Measurements from ENCODE around the gene ZBTB44.
"Not testable (repeated sequence)": the region's sequence is repeated elsewhere in the genome, so short reads cannot be mapped to it uniquely, and the experiment has no call there.

ZBTB44 gene

DNA sequence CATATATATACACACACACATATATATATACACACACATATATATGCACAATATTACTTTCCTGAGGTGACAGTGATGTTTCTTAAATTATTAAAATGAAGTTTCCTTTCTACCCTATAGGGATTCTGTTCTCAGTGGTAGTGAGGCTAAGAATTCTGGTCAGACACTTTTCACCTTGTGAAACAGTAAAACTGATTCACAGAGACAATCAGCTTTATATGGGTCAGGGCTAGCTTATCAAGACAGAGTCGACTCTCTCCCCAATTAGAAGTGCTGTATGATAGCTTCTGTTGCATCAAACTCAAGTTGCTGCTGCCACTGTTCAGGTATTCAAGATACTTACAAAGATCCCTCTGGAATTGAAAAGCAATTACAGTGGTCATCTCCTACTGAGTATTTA lies 68.4 kb downstream of the ZBTB44 start:
- ATAC-seq: no peak
- H3K4me1 Mint-ChIP-seq: peaks cover 62% of the 10 kb centered on the region
- DNase-seq: no peak
- no peaks in the 10 kb centered on the region for H3K27me3 Mint-ChIP-seq
- no peak overlapping the region for H3K27ac Mint-ChIP-seq
- no peak overlapping the region for H3K4me3 Mint-ChIP-seq
- peaks cover 0 to 7% of the 10 kb centered on the region in 2 donors for H3K9me3 Mint-ChIP-seq

- not testable (repeated sequence) for H3K9me3 Mint-ChIP-seq, ATAC-seq, H3K27me3 Mint-ChIP-seq, H3K4me3 Mint-ChIP-seq, DNase-seq, H3K27ac Mint-ChIP-seq
- H3K4me1 Mint-ChIP-seq: peaks cover 53% of the 10 kb centered on the region
These were observed 69.3 kb downstream of the ZBTB44 start for GRCh38 chr11:130245375-130245774.

DNA sequence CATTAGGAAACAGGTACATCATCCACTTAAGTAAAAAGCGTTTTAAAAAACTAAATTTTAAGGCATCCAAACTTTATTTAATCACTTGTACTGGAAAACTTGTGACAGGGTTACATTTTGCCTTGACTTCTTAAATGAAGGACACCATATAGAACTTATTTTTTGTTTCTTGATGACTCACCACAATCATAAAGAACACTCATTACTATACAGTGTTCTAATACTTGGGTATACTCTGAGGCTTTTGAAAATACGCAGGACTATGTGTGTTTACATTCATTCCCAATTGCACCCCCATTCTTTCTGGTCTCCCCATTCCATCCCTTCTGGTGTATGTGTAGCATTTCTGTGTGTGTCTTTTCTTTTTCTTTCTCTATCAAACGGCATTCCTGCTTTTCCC lies 69.9 kb downstream of the ZBTB44 start:
- peaks cover 48% of the 10 kb centered on the region for H3K4me1 Mint-ChIP-seq
- H3K9me3 Mint-ChIP-seq: no peaks in the 10 kb centered on the region
- no peaks in the 10 kb centered on the region for H3K27me3 Mint-ChIP-seq
- H3K27ac Mint-ChIP-seq: no peak overlapping the region
- DNase-seq (no peak), ATAC-seq (no peak)
- H3K4me3 Mint-ChIP-seq: no peak overlapping the region

DNA sequence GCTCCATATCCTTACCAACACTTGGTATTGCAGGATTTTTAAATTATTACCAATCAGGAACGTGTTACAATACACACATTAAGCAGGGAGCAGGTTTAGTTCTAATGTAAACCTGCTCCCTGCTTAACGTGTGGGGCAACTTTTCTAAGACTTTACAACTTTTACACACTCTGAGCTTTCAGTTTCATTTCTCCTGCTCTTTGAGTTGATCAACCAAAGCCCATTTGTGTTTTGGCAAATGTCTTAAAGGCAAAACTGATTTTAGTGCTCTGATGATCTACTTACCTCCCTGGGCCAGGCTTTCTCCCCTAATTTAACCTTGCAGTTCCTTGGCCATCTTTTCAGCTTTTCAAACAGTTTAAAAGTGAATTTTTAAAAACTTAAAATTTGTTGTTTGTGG lies 70.9 kb downstream of the ZBTB44 start:
- H3K27me3 Mint-ChIP-seq: no peaks in the 10 kb centered on the region
- no peak for DNase-seq
- H3K9me3 Mint-ChIP-seq: no peaks in the 10 kb centered on the region
- H3K4me3 Mint-ChIP-seq: peak overlapping the region; percentile 21 to 32
- peak overlapping the region in 1 of 2 donors; percentile 84 for H3K27ac Mint-ChIP-seq
- peaks cover 41% of the 10 kb centered on the region for H3K4me1 Mint-ChIP-seq
- no peak for ATAC-seq

DNA sequence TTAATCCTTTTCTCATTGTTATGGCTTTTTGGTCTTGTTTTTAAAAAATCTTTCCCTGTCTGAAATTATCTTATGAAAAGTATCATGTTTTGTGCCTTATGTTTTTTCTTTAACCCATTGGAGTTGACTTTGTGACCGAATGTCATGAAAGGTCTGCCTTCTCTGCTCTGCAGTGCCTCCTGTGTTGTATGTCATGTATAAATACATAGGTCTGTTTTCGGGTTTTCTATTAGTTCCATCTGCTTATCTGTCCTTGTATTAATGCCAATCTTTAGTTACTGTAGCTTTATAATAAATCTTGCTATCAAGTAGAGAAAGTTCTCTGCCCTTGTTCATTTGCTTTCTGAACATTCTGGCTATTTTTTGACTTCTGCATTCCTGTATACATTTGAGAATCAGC lies 73.0 kb downstream of the ZBTB44 start:
- no peak for ATAC-seq
- Mint-ChIP-seq H3K27ac (no peak overlapping the region), H3K27me3 (no peaks in the 10 kb centered on the region), H3K4me1 (peaks cover 34% of the 10 kb centered on the region), H3K9me3 (no peaks in the 10 kb centered on the region), H3K4me3 (no peak overlapping the region)
- no peak for DNase-seq

DNA sequence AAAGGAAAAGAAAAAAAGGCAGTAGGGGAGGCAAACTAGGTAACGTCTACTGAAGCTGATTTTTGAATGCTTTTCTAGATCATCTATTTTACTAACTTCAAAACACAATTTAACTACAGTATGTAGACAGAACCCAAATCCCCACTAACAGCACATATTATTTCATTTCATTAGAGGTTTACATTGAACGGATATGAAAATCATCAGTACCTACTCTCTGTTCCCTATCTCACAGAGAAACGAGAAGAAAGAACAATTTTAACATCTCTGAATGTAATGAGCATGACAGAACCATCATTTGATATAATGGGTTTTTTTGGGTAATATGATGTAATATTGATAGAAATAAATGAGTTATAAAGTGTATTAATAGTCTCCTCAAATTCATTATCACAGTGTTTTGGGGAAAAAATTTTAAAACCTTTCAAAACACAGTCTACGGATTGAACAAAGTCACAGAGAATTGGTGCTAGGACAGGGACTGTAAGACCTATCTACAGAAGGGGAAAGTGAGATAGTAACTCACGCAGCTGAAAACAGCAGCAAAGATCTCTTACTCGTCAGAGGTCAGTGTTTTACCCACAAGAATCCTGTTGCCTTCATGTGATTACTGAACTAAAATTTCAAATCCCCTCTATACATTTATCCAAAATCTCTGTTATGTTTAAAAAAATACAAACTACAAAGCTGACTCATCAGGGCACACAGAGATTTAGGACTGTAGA lies 77.3 kb downstream of the ZBTB44 start:
- peaks cover 6% of the 10 kb centered on the region for H3K4me1 Mint-ChIP-seq
- no peak for ATAC-seq
- H3K27me3 Mint-ChIP-seq: no peaks in the 10 kb centered on the region
- no peak overlapping the region for H3K27ac Mint-ChIP-seq
- no peak overlapping the region for H3K4me3 Mint-ChIP-seq
- H3K9me3 Mint-ChIP-seq: no peaks in the 10 kb centered on the region
- no peak for DNase-seq

DNA sequence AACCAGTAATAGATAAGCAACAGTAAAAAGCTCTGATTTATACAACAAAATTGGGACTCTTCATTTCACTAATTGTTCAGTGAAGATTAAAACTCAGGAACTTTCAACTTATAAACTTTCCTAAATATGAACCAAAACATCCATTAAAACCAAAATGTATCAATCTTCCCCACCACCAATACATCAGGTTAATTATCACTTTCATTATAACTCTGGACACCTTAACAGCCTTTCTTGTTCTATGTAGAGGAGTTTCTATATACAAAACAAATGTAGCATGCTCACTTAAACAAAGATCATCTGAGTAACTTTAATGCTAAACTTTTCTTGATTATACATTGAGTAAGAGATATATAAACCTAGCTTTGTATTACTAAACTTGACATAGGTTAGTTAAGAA lies 80.4 kb downstream of the ZBTB44 start:
- ATAC-seq (no peak), DNase-seq (no peak)
- Mint-ChIP-seq H3K4me3 (no peak overlapping the region), H3K27me3 (no peaks in the 10 kb centered on the region), H3K4me1 (no peaks in the 10 kb centered on the region), H3K27ac (no peak overlapping the region), H3K9me3 (no peaks in the 10 kb centered on the region)

GRCh38 chr11:130233888-130234287 lies 80.8 kb downstream of the ZBTB44 start:
- not testable (repeated sequence) for DNase-seq, H3K9me3 Mint-ChIP-seq, ATAC-seq, H3K4me3 Mint-ChIP-seq, H3K27me3 Mint-ChIP-seq, H3K4me1 Mint-ChIP-seq, H3K27ac Mint-ChIP-seq

- H3K9me3 Mint-ChIP-seq, H3K4me3 Mint-ChIP-seq, DNase-seq, H3K27ac Mint-ChIP-seq, H3K4me1 Mint-ChIP-seq, H3K27me3 Mint-ChIP-seq, ATAC-seq: not testable (repeated sequence)
These were observed 81.2 kb downstream of the ZBTB44 start for GRCh38 chr11:130233486-130233885.

- Mint-ChIP-seq H3K4me3 (no peak overlapping the region), H3K4me1 (peaks cover 18% of the 10 kb centered on the region), H3K27me3 (no peaks in the 10 kb centered on the region), H3K27ac (no peak overlapping the region), H3K9me3 (no peaks in the 10 kb centered on the region)
- ATAC-seq: no peak
- no peak for DNase-seq
These were observed 87.3 kb downstream of the ZBTB44 start for GRCh38 chr11:130227373-130227772.

- DNase-seq (no peak), ATAC-seq (peak; percentile 61)
- peaks cover 19% of the 10 kb centered on the region for H3K4me1 Mint-ChIP-seq
- H3K9me3 Mint-ChIP-seq: no peaks in the 10 kb centered on the region
- no peak overlapping the region for H3K27ac Mint-ChIP-seq
- H3K4me3 Mint-ChIP-seq: no peak overlapping the region
- H3K27me3 Mint-ChIP-seq: no peaks in the 10 kb centered on the region
These were observed 91.3 kb downstream of the ZBTB44 start for GRCh38 chr11:130223291-130223971.

- DNase-seq: no peak
- no peak for ATAC-seq
- H3K27me3 Mint-ChIP-seq: no peaks in the 10 kb centered on the region
- peaks cover 19% of the 10 kb centered on the region for H3K4me1 Mint-ChIP-seq
- no peaks in the 10 kb centered on the region for H3K9me3 Mint-ChIP-seq
- H3K27ac Mint-ChIP-seq: peak overlapping the region in 1 of 2 donors; percentile 69
- no peak overlapping the region for H3K4me3 Mint-ChIP-seq
These were observed 94.2 kb downstream of the ZBTB44 start for GRCh38 chr11:130220311-130221035.

DNA sequence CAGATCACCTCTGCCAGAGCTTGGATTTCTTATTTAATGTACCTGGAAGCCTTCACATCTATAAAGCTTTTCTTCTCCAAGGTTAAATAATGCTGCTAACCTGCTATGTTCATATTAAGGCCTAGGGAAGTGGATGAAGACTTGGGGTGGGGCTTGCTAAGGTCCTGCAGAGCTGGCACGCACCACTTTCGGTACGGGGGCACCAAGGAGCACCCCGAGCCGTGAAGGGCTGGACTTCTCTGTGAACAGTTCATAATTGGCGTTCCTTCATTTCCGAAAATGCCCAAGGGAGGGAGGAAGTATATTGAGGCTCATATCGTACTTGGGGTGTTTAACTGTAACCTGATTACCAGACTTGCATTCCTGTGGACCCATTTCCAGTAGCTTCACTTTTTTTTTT lies 95.6 kb downstream of the ZBTB44 start:
- Mint-ChIP-seq H3K9me3 (no peaks in the 10 kb centered on the region), H3K27ac (no peak overlapping the region), H3K4me1 (peaks cover 19% of the 10 kb centered on the region), H3K4me3 (no peak overlapping the region), H3K27me3 (peaks cover under 1% of the 10 kb centered on the region)
- ATAC-seq: no peak
- no peak for DNase-seq

DNA sequence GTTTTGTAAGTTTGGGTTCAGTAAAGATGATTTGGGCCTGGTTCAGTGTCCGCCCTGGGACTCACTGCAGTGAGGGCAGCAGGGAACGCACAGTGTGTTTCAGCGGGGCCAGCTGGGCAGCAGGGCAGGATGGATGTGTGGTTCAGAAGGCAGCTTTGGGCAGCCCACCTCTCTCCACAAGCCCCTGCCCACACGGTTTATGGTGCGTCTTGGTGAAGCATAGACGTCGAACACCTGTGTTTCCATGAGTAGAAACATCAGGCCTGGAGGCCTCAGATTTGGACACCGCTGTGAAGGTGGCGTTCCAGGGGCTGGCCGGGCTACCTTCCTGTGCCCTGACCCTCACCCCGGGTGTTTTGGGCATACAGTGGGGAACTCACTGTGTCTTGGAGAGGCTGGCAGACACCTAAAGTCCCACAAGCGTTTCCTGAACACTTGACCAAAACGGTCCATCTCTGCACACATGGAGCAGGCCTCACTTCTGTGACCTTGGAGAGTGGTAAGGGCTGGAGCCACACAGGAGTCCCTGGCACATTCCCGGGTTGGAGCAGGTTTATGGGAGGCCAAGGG lies 96.1 kb downstream of the ZBTB44 start:
- H3K27ac Mint-ChIP-seq: no peak overlapping the region
- ATAC-seq (no peak), DNase-seq (no peak)

GRCh38 chr11:130217133-130218031 lies 97.3 kb downstream of the ZBTB44 start:
- H3K4me3 Mint-ChIP-seq: no peak overlapping the region
- H3K27ac Mint-ChIP-seq: no peak overlapping the region
- H3K9me3 Mint-ChIP-seq: no peaks in the 10 kb centered on the region
- ATAC-seq: no peak
- H3K27me3 Mint-ChIP-seq: peaks cover 11% of the 10 kb centered on the region
- no peak for DNase-seq
- peaks cover 1% of the 10 kb centered on the region for H3K4me1 Mint-ChIP-seq

More for the DNA sequence above, 96.1 kb downstream of the ZBTB44 start:
- Mint-ChIP-seq H3K9me3 (no peaks in the 10 kb centered on the region), H3K4me1 (peaks cover 13% of the 10 kb centered on the region), H3K27me3 (peaks cover 7% of the 10 kb centered on the region), H3K4me3 (no peak overlapping the region)

Measured in stimulated activated naive CD8-positive, alpha-beta T cell treated with anti-CD3 and anti-CD28 coated beads, Interleukin-15, amount 100 ng/mL, for 72 hours (primary cell).